Heart left ventricle (tissue), 13 donors: ENCODE data around the gene CACNA1C.

Experiments
- POLR2A ChIP-seq, 2 donors: fragments of 450-650 bp; IDR thresholded peaks; one replicate each; pipeline ENCODE4 v1.6.1; 2017; ENCODE audit warnings: antibody characterized with exemption in 2 of 2, mild to moderate bottlenecking in 2 of 2, moderate library complexity in 2 of 2
- TF ChIP-seq, protein P1 (sequence below), 12 donors: fragments of 200-600 bp; sonication (generic) in 4 of 12; IDR thresholded peaks; one replicate each; pipeline versions ENCODE4 v1.5.0 to v1.8.0; 2018 to 2022; ENCODE audit warnings: antibody characterized with exemption in 12 of 12, mild to moderate bottlenecking in 5 of 12
- donor health status: ischemic (EF 13 %, LVEDD 7.1; RV severe dilation, severe dysfunction).
- donor health status: DM: no; HTN: yes; CAD: no.
- donor health status: DM: no; HTN: no; CAD: no.
- donor health status: ischemic (EF 25% LVEDD 6.9; RV normal size, moderate dysfunction).
- donor health status: ischemic (EF 25% LVEDD 5.7; RV mildly dilated, moderate dysfunction).
- donor health status: ischemic (EF 35%, LVEDD 5.7; RV mildly dilated, moderate dysfunction).
- donor health status: nonischemic (EF 11% LVEDD 7.7; RV severe dilation, severe dysfunction).
- donor health status: DM: yes; HTN: yes; CAD: no.
- donor health status: PGD.
- donor health status: ischemic (EF 29% LVEDD 5.4; RV normal size, mild dysfunction).
- donor health status: nonischemic (EF 23%, LVEDD 6.1; RV moderate dilation, normal function).

DNA sequence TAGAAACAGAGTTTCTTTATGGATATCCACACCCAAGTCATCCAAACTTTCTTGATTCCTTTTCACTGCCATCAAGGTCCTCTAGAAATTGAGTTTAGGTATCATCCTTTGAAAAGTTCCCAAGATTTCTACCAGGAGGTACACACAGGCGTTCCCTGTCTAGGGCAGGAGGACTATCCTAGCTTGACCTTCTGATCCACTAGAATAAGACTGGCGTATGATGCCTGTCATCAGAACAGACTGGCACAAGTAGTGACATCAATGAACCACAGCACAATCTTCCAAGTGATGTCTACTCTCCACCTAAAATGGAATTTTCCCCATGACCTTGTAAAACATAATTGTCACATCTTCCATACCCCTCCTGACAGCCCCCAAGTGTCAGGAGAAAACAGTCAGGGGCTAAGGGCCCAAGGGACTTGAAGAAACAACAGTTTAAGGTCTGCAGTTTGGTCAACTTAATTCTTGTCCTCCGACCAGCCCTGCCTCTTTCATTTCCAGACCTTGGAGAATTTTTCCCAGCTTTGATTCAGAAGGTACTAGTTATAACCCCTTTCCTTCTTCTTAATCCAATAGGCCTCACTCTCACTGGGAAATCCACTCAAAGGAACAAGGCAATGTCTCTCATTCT is 641.3 kb downstream of the CACNA1C start:
- TF ChIP-seq, protein P1, sequence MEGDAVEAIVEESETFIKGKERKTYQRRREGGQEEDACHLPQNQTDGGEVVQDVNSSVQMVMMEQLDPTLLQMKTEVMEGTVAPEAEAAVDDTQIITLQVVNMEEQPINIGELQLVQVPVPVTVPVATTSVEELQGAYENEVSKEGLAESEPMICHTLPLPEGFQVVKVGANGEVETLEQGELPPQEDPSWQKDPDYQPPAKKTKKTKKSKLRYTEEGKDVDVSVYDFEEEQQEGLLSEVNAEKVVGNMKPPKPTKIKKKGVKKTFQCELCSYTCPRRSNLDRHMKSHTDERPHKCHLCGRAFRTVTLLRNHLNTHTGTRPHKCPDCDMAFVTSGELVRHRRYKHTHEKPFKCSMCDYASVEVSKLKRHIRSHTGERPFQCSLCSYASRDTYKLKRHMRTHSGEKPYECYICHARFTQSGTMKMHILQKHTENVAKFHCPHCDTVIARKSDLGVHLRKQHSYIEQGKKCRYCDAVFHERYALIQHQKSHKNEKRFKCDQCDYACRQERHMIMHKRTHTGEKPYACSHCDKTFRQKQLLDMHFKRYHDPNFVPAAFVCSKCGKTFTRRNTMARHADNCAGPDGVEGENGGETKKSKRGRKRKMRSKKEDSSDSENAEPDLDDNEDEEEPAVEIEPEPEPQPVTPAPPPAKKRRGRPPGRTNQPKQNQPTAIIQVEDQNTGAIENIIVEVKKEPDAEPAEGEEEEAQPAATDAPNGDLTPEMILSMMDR (IDR thresholded peaks at IDR 0.05), result no peak
- no peak for TF ChIP-seq POLR2A (IDR thresholded peaks at IDR 0.05)
